RWPE2 (cell line): ENCODE data around the gene PTP4A1.

Experiments used
- ATAC-seq: fragments of 200-7000 bp; cut with Tn5 transposase; 3 replicates; pipeline ENCODE4 v1.9.1; 2021; ENCODE audit warnings: low read depth
- DNase-seq: peaks from one replicate; pipeline ENCODE4 v3.0.0-alpha.2; 2020; ENCODE audit warnings: low spot score
- H3K27ac ChIP-seq: fragments of 450-650 bp; 2 replicates; pipeline ENCODE4 v1.5.1; 2017; ENCODE audit warnings: mild to moderate bottlenecking; ENCODE audit not compliant: poor library complexity, severe bottlenecking
- H3K27me3 ChIP-seq: fragments of 250-450 bp; sonication (Bioruptor Pico); 2 replicates; pipeline ENCODE4 v1.5.1; 2021; ENCODE audit warnings: mild to moderate bottlenecking, moderate library complexity; ENCODE audit not compliant: insufficient read depth, poor library complexity, severe bottlenecking
- H3K36me3 ChIP-seq: fragments of 250-450 bp; sonication (Bioruptor Pico); 2 replicates; pipeline ENCODE4 v1.5.1; 2020; ENCODE audit warnings: low read depth, mild to moderate bottlenecking, moderate library complexity
- H3K4me1 ChIP-seq: fragments of 250-450 bp; sonication (Bioruptor Pico); 2 replicates; pipeline ENCODE4 v1.5.1; 2021; ENCODE audit warnings: mild to moderate bottlenecking, moderate library complexity; ENCODE audit not compliant: insufficient read depth, poor library complexity, severe bottlenecking
- H3K4me3 ChIP-seq: fragments of 250-450 bp; sonication (Bioruptor Pico); 2 replicates; pipeline ENCODE4 v1.5.1; 2021; ENCODE audit warnings: mild to moderate bottlenecking, moderate library complexity; ENCODE audit not compliant: severe bottlenecking
- H3K9me3 ChIP-seq: fragments of 250-450 bp; sonication (Bioruptor Pico); 2 replicates; pipeline ENCODE4 v1.5.1; 2021; ENCODE audit warnings: mild to moderate bottlenecking, moderate library complexity; ENCODE audit not compliant: severe bottlenecking
- TF ChIP-seq, protein P1 (sequence below): fragments of 450-650 bp; IDR thresholded peaks from one replicate; pipeline ENCODE4 v1.5.1; 2017; ENCODE audit warnings: mild to moderate bottlenecking, moderate library complexity; ENCODE audit not compliant: poor library complexity, severe bottlenecking

The PTP4A1 gene

GRCh38 chr6:63553900-63554299, 18.4 kb upstream of the PTP4A1 start:
- Histone ChIP-seq H3K27me3 (no peaks in the 10 kb centered on the region), H3K4me1 (peaks cover 21% of the 10 kb centered on the region), H3K36me3 (no peaks in the 10 kb centered on the region), H3K4me3 (no peak overlapping the region), H3K27ac (no peak overlapping the region), H3K9me3 (no peaks in the 10 kb centered on the region)
- no peak for DNase-seq
- no peak for ATAC-seq
- TF ChIP-seq, protein P1, sequence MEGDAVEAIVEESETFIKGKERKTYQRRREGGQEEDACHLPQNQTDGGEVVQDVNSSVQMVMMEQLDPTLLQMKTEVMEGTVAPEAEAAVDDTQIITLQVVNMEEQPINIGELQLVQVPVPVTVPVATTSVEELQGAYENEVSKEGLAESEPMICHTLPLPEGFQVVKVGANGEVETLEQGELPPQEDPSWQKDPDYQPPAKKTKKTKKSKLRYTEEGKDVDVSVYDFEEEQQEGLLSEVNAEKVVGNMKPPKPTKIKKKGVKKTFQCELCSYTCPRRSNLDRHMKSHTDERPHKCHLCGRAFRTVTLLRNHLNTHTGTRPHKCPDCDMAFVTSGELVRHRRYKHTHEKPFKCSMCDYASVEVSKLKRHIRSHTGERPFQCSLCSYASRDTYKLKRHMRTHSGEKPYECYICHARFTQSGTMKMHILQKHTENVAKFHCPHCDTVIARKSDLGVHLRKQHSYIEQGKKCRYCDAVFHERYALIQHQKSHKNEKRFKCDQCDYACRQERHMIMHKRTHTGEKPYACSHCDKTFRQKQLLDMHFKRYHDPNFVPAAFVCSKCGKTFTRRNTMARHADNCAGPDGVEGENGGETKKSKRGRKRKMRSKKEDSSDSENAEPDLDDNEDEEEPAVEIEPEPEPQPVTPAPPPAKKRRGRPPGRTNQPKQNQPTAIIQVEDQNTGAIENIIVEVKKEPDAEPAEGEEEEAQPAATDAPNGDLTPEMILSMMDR: no peak

GRCh38 chr6:63554782-63555181, 17.5 kb upstream of the PTP4A1 start:
- no peak for ATAC-seq
- H3K4me1 ChIP-seq: peaks cover 21% of the 10 kb centered on the region
- H3K27me3 ChIP-seq: no peaks in the 10 kb centered on the region
- H3K4me3 ChIP-seq: no peak overlapping the region
- H3K9me3 ChIP-seq: no peaks in the 10 kb centered on the region
- DNase-seq: no peak
- TF ChIP-seq, protein P1: no peak
- peak overlapping the region; percentile 32 for H3K27ac ChIP-seq
- H3K36me3 ChIP-seq: no peaks in the 10 kb centered on the region

DNA sequence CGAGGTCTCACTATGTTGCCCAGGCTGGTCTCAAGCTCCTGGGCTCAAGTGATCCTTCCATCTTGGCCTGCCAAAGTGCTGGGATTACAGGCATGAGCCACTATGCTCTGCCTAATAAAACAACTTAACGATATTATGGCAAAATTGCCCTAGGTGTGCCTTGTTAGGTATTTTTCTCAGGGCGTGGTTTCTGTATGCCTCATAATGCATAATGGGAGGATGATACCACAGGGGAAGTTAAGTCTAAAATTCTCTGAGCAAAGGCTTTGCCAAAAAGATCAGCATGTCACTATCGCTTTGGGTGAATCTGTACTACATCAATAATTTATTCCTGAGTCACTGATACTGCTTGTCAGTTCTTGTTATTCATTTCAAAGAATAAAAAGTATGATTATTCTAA, 15.9 kb upstream of the PTP4A1 start:
- TF ChIP-seq, protein P1: no peak

GRCh38 chr6:63558278-63558677, 14.0 kb upstream of the PTP4A1 start:
- TF ChIP-seq, protein P1: no peak
- H3K4me3 ChIP-seq: no peak overlapping the region
- DNase-seq (no peak), ATAC-seq (no peak)
- peaks cover 40% of the 10 kb centered on the region for H3K4me1 ChIP-seq
- H3K36me3 ChIP-seq: no peaks in the 10 kb centered on the region
- H3K9me3 ChIP-seq: no peaks in the 10 kb centered on the region
- H3K27me3 ChIP-seq: no peaks in the 10 kb centered on the region
- H3K27ac ChIP-seq: no peak overlapping the region

More for the DNA sequence above, 15.9 kb upstream of the PTP4A1 start:
- peaks cover 31% of the 10 kb centered on the region for H3K4me1 ChIP-seq
- DNase-seq: no peak
- no peaks in the 10 kb centered on the region for H3K9me3 ChIP-seq
- H3K27me3 ChIP-seq: no peaks in the 10 kb centered on the region
- peak overlapping the region; percentile 32 for H3K27ac ChIP-seq
- H3K4me3 ChIP-seq: no peak overlapping the region
- ATAC-seq: no peak
- no peaks in the 10 kb centered on the region for H3K36me3 ChIP-seq

DNA sequence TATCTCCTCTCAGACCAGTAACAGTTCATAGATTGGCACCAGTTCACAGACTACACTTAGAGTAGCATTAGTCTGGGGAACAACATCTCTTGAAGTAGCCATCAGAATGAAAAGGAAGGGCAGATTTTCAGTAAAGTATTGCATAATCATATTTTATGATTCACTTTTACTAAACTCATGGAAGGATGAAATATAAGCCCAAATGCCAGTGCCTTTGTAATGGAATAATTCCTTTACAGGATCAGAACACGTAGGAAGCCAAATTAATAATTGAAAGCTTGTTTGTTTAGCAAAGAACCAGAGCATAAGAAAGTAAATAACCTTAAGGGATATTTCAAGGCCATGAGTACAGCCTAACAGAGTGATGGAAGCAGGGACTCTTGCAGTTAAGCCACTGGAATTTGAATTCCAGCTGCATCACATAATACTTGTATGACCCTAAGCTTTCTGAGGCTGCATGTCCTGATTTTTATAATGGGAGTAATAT, 11.4 kb upstream of the PTP4A1 start:
- Histone ChIP-seq H3K9me3 (no peaks in the 10 kb centered on the region), H3K4me1 (peaks cover 46% of the 10 kb centered on the region), H3K36me3 (no peaks in the 10 kb centered on the region), H3K27ac (peak overlapping the region; percentile 60), H3K27me3 (no peaks in the 10 kb centered on the region), H3K4me3 (no peak overlapping the region)
- DNase-seq (no peak), ATAC-seq (peak; percentile 83)
- TF ChIP-seq, protein P1: no peak
